Stimulated activated CD8-positive, alpha-beta memory T cell treated with anti-CD3 and anti-CD28 coated beads, Interleukin-7, amount 100 ng/mL, for 1 hour (primary cell): Measurements from ENCODE around the gene RNF208.
"Not testable (repeated sequence)": the region's sequence is repeated elsewhere in the genome, so short reads cannot be mapped to it uniquely, and the experiment has no call there.

Experiments used
- DNase-seq, 2 donors: peaks; one replicate each; pipeline ENCODE4 v3.0.0-alpha.2; 2020; ENCODE audit warnings: low read depth in 2 of 2

RNF208 gene, protein sequence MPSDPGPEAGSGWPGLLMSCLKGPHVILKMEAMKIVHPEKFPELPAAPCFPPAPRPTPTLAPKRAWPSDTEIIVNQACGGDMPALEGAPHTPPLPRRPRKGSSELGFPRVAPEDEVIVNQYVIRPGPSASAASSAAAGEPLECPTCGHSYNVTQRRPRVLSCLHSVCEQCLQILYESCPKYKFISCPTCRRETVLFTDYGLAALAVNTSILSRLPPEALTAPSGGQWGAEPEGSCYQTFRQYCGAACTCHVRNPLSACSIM

DNA sequence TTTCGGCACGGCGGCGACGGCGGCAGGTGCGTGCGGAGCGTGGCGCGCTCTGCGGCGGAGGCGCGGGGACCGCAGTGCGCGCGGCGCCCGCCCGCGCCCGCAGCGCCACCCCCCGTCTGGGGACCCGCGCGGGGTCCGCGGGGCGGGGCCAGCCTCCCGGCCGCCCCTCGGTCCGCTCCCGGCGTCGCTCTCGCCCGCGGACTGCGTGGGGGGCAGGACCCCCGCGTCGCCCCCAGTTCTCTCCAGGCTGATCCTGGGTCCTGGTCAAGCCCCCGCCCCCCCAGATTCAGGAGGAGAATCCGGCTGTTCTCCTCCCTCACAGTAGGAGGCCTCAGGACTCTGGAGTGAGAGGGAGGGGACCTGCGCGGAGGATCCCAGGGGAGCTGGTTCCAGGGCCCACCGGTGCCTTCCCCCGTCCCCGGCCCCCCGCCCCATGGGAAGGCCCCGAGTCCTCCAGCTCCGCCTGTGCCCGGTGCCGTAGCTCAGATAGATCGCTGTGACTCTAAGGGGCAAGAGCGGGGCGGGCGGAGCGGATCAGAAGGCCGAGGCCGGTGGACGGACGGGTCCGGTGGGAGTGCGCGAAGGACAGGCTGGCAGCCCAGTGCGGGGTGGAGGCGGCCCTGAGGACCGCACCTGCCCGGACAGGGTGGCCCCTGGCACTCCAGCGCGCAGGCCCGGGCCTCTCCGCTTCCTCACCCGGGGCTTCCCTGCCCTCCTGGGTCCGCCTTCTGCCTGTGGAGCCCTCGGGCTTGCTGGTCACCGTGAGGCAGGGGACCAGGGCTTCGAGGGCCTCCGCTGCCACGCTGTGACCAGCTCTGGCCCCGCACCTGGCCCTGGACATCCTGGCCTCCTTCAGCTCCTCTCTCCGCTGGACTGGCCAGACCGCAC lies at the start of gene RNF208:
Gene RNF208, minus strand, starts transcription at position 51 of the 888 bp plus-strand sequence. CDS start 1,028 bp downstream, outside the sequence.
- DNase-seq, result no peak

DNA sequence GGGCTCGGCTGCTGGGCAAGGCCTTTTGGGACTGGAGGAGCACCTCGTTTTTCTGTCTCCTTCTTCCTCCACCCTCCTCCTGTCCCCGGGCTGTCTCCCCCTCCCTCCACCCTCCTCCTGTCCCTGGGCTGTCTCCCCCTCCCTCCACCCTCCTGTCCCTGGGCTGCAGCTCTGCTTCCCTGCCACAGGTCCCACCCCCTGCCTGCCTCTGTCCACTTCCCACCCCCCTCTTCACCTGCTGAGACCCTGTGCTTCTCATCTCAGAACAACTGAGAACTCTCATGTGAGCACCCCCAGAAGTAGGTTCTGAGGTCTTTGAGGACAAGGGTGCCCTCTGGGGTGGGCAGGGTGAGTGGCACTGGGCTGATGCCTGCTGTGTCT lies 49.6 kb upstream of the RNF208 start:
- no peak for DNase-seq

DNA sequence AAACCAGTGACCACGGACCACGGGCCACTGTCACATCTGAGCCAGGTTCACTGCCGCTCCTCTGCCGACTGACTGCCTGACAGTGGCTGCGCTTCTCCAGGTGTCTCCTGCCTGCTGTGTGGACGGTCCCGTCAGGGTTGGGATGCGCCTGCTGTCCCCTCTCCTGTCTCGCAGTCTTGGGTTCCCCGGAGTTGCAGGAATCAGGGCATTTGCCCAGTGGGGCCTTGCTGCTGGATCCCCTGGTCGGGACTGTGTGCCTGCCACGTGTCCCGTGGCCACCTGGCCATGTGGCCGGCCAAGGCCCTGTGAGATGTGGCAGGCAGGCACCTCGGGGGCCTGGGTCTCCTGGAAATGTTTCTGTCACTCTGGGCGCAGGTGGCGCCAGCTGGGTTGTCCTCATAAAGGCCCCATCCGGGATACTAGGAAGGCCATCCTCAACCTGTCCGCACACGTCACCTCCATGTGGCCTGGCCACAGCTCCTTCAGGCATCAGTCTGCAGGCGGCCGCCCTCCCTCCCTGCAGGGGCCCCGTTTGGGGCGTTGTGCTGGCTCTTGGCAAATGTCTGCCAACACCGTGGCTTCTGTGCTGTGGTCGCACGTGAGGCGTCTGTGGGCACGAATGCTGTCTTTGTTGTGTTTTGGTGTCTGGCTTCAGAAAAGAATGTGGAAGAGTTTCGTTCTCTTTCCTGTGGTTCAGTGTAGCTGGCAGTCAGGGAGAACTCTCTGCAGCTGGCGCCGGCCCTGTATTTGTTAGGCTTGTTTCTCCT lies 49.1 kb upstream of the RNF208 start:
- DNase-seq, result no peak

DNA sequence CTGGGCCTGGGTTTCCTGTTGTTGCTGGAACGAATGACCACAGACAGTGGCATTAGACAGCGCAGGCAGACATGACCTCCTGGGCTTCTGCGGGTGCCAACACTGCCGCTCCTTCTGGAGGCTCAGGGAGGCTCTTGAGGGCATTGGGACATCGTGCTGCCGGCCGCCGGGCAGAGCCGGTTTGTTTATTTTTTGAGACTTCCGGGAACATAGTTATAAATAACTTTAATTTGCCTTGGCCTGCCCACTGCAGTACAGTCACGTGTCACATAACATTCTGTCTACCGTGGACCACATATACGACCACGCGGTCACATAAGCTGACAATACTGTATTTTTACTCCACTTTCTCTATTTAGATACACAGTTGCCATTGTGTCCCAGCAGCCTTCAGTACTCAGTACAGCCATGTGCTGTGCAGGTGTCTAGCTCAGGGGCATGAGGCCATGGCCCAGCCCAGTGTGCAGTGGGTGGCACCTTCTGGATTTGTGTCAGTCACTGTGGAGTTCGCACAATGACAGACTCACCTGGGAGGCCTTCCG lies 47.3 kb upstream of the RNF208 start:
- no peak for DNase-seq

DNA sequence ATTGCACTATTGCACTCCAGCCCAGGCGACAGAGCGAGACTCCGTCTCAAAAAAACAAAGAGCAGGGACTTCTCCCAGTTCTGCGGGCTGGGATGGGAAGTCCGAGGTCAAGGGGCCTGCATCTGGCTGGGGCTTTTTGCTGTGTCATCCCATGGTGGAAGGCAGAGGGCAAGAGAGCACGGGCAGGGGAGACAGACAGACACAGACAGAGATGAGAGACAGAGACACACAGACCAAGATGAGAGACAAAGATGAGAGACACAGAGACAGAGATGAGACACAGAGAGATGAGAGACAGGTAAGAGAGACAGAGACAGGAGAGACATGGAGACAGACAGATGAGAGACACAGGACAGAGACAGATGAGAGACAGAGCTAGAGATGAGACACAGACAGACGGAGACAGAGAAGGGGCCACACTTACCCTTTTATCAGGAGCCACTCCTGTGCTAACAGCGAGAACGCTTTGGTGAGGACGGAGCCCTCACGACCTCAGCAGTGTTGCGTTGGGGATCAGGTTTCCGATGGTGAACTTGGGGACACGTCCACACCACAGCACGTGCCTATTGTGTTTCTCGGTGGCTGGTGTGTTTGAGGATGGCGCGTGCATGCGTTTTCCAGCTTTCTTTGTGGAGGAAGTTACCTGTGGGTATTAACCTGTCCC lies 46.6 kb upstream of the RNF208 start:
- no peak for DNase-seq

DNA sequence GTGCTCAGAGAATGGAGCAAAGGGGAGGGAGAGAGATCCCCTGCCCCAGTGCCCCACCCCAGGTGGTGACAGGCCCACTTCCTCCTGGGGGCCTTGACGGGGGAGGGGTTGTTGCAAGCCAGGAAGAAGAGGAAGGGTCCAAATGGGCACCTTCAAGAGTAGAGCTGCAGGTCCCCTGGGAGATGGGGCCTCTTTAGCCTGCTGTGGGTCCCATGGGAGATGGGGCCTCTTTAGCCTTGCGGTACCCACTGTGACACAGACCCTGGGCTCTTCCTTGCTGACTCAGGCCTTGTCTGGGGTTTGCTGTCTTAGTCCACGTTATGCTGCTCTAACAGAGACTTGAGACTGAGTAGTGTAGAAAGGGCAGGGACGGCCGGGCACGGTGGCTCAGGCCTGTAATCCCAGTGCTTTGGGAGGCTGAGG lies 45.9 kb upstream of the RNF208 start:
- DNase-seq, result no peak

DNA sequence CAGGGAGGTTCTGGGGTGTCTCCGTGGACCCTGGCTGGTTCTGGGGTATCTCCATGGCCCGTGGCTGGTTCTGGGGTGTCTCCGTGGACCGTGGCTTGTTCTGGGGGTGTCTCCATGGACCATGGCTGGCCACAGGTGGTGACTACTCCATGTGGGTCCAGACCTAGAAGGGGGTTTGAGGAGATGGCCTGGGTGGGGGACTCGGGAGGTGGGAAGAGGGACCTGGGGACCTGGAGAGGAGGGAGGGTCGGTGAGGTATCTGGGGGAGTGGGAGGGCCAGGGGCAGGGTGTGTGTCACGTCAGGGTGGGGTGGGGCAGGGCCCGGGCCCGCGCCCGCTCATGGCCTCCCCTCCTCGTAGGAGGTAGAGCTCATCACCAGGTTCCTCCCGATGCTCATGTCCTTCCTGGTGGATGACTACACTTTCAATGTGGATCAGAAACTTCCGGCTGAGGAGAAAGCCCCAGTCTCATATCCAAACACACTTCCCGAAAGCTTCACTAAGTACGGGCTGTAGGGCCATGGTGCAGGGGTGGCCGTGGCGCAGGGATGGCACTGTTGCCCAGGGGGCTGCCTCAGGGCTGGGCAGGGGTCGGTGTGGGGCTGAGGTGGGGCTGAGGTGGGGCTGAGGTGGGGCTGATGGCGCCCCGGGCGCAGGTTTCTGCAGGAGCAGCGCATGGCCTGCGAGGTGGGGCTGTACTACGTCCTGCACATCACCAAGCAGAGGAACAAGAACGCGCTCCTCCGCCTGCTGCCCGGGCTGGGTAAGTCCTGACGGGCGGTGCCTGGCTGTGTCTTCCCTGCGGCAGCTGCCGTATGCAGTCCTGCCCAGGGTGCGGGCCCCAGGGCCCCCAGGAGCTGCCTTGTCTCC lies 44.8 kb upstream of the RNF208 start:
- DNase-seq, result no peak

DNA sequence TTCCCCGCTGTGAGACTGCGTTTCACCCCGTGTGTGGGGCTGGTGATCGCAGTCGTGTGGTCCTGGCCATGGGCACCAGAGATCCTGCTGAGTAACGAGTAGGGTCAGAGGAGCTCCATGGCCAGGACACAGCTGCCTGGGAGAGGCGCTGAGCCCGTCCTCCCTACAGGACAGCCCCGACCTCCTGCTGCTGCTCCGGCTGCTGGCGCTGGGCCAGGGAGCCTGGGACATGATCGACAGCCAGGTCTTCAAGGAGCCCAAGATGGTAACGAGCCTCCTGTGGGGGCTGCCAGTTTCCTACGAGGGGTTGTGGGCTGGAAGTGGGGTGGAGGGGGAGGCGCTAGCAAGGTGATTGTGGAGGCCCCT lies 44.1 kb upstream of the RNF208 start:
- DNase-seq, result no peak

DNA sequence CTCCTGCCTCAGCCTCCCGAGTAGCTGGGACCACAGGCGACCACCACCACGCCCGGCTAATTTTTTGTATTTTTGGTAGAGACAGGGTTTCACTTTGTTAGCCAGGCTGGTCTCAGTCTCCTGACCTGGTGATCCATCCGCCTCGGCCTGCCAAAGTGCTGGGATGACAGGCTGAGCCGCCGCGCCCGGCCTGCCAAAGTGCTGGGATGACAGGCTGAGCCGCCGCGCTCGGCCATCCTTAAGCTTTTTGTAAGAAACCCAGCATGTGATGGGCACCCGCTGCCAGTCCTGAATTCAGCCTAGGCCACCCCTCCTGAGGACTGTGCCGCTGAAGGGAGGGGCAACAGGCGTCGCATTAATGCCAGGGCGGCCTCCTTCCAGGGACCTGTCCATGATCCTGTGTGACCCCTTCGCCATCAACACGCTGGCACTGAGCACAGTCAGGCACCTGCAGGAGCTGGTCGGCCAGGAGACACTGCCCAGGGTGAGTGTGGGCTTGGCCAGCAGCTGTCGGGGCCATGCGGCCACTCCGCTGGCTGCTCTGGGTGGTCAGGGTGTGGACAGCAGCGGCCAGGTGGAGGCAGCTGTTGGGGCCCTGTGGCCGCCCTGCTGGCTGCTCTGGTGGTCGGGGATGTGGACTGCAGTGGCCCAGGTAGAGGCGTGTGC lies 43.6 kb upstream of the RNF208 start:
- DNase-seq, result no peak

DNA sequence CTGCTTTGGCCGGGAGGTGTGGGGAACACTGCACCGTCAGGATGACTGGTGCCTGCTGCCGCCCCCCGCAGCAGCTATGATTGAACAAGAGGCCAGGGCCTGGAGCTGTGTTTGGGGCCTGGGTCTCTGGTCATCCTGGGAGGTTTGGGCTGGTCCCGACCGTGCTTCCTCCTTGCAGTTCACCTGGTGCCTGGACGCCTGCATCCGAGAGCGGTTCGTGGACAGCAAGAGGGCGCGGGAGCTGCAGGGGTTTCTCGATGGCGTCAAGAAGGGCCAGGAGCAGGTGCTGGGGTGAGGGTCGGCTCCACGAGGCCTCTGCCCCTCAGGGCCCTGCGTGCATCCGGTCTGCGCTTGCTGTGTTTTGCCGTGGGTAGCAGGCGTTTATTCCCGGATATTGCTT lies 42.0 kb upstream of the RNF208 start:
- DNase-seq, result no peak

DNA sequence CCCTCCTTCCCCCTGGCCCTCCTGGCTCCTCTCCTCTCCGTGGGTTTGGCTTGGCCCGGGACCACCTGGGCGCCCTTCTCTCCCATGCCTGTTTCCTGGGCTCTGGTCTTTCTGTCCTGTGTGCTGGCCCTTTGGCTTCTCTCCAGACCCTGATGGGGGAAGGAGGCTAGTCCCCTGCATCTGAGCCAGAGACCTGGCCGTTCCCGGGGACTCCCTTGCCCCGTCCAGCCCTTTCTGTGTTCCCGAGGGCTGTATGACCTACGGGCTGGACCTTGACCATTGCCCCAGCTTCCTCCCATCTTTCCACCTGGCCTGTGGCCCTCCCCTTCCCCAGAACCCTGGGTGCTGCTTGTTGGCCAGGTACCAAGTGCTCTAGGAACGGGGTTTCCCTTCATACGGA lies 41.5 kb upstream of the RNF208 start:
- no peak for DNase-seq

DNA sequence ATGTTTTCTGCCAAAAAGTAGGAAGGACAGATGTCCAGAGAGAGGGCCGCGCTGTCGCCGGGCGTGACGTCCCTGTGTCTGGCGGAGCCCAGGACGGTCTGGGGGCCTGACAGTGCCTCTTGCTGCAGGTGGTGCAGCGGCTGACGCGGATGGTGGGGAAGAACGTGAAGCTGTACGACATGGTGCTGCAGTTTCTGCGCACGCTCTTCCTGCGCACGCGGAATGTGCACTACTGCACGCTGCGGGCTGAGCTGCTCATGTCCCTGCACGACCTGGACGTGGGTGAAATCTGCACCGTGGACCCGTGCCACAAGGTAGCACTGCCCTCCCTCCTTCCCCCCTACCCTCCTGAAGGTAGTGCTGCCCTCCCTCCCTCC lies 40.9 kb upstream of the RNF208 start:
- DNase-seq, result no peak

DNA sequence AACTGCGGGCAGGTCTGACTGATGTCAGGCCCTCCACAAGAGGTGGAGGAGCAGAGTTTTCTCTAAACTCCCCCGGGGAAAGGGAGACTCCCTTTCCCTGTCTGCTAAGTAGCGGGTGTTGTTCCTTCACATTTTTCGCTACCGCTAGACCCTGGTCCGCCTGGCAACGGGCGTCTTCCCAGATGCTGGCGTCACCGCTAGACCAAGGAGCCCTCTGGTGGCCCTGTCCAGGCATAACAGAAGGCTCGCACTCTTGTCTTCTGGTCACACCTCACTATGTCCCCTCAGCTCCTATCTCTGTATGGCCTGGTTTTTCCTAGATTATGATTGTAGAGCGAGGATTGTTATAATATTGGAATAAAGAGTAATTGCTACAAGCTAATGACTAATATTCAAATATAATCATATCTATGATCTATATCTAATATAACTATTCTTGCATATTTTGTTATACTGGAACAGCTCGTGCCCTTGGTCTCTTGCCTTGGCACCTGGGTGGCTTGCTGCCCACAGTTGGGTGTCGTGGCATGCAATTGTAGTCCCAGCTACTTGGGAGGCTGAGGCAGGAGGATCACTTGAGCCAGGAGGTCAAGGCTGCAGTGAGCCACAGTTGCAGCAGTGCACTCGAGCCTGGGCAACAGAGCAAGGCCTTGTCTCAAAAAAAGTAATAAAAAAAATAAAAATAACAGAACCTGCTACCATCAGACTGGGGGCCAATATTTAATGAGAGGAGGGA lies 40.3 kb upstream of the RNF208 start:
- not testable (repeated sequence) for DNase-seq

DNA sequence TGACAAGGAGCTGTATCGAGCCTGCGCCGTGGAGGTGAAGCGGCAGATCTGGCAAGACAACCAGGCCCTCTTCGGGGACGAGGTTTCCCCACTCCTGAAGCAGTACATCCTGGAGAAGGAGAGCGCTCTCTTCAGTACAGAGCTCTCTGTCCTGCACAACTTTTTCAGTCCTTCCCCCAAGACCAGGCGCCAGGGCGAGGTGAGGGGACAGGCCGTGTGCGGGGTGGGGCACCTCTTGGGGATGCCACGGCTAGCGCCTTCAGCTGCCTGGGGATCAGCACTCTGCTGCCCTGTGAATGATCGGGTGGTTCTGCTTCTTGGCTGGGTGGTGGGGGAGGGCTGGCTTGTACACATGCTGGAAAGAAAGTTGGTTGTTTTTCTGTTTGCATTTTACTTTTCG lies 34.8 kb upstream of the RNF208 start:
- DNase-seq, result no peak

DNA sequence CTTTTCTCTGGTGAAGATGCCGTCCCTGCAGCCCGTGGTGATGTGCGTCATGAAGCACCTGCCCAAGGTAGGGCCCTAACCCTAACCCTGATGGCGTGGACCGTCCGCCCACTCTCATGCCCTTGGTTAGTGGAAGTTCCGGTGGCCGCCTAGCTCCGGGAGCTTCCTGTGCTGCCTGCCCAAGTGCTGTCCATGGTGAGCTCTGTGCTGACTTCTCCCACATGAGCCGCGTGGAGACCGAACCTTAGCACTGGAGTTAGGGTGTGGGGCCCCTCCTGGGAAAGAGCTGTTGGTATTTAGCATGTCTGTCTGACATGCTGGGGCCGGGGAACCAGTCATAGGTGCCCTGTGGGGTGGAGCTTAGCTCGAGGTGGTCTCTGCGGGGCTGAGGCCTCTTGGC lies 34.3 kb upstream of the RNF208 start:
- DNase-seq, result no peak

DNA sequence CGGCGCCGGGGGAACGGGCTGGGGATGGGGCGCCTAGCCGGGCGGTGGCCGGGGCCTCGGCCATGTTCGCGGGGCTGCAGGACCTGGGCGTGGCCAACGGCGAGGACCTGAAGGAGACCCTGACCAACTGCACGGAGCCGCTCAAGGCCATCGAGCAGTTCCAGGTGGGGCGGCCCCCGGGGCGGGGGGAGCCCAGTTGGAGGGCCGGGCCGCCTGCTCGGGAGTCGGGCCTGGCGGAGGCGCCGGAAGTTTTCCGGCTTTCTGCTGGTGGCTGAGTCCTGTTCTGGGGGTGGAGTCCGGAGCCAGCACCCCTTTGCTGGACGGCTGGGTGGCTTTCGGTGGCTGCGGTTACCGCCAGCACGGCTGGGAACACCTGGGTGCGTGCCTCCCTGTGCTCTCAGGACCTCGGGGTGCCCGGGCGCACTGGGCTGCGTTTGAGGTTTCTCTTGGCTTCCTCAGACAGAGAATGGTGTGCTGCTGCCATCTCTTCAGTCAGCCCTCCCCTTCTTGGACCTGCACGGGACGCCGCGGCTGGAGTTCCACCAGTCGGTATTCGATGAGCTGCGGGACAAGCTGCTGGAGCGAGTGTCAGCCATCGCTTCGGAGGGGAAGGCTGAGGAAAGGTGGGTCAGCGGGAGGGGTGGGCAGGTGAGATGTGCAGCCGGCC lies 33.5 kb upstream of the RNF208 start:
- no peak for DNase-seq

DNA sequence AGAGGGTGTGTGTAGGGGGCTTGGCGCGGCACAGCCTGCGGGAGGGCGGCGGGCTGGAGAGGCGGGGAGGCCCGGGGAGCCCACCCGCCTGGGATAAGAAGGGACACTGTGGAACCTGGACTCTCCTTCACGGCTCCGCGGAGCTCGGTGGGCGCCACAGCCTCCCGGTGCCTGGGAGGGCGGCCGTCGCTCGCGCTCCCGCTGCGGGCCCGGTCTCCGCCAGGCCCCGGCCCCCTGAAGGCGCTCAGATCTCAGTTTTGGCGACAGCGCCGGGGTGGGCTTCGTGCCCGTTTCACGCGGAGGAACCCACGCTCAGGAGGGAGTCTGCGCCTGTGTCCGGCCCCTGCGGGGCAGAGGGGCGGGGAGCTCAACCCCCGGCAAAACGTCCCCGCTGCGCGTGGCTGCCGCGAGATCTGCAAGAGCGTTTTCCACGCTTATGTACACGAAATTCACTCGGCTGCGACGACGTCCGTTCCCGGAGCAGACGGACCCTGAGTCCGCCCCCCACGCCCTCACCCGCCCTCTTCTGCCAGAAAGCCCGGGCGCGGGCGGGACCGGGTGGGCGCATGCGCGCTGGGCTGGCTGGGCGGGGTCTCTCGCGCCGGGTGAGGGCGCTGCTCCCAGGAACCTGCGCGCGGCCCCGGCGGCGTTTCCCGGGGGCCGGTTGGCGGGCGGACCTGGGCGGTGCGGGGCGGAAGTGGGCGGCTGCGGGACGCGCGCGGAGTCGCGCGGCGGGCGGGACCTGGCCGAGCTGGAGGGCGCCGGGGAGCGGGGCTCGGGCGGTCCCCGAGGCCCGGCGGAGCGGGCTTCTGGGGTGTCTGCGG lies 32.8 kb upstream of the RNF208 start, which contains the start of gene NELFB:
Gene NELFB, plus strand, starts transcription at position 704 of the 824 bp plus-strand sequence.
- DNase-seq, result peak; percentile 92 to 95
